Body of pancreas (tissue), 4 donors: ENCODE measurements around the gene WDR27. TPM values are rescaled to one million over a fixed set of nuclear protein-coding genes. Genes with fewer than 3 reads are reported as not detected.

Source experiments
- ATAC-seq: fragments of 150-250 bp; one replicate; pipeline ENCODE4 v1.9.1; 2016
- DNase-seq, 4 donors: peaks; one replicate each; pipeline ENCODE4 v3.0.0-alpha.2; 2019
- H3K27ac ChIP-seq, 4 donors: fragments of 200-600 bp; sonication (generic); 1 replicate in 3 of 4; 2 replicates in 1 of 4; pipeline versions ENCODE4 v1.5.1 to v1.6.1; 2016 to 2019; ENCODE audit warnings: mild to moderate bottlenecking in 1 of 4, mixed read lengths in 1 of 4, moderate library complexity in 1 of 4
- H3K27me3 ChIP-seq, 2 donors: fragments of 200-600 bp; sonication (generic); one replicate each; pipeline ENCODE4 v1.6.0; 2016; ENCODE audit warnings: mild to moderate bottlenecking in 1 of 2
- H3K36me3 ChIP-seq, 2 donors: fragments of 200-600 bp; sonication (generic); replicated peaks in 1 of 2; 2 replicates each; pipeline ENCODE4 v1.5.1; 2016; ENCODE audit warnings: low read depth in 2 of 2; ENCODE audit not compliant: insufficient read depth in 1 of 2
- H3K4me1 ChIP-seq: fragments of 200-600 bp; sonication (generic); one replicate; pipeline ENCODE4 v1.6.0; 2016
- H3K4me3 ChIP-seq, 2 donors: fragments of 200-600 bp; sonication (generic); 1 replicate in 1 of 2; 2 replicates in 1 of 2; pipeline ENCODE4 v1.5.1; 2016 to 2019
- H3K9me3 ChIP-seq, 3 donors: fragments of 200-600 bp; sonication (generic); 1 replicate in 2 of 3; 2 replicates in 1 of 3; pipeline ENCODE4 v1.5.1; 2016
- CTCF ChIP-seq, 7 experiments: fragments of 450-650 bp in 4 of 7; fragments of 200-600 bp in 3 of 7; sonication (generic) in 3 of 7; IDR thresholded peaks; one replicate each; pipeline ENCODE4 v1.5.1; 2016 to 2019; ENCODE audit warnings: antibody characterized with exemption in 7 of 7
- POLR2A ChIP-seq, 3 donors: fragments of 450-650 bp; IDR thresholded peaks; one replicate each; pipeline ENCODE4 v1.6.1; 2016; ENCODE audit warnings: antibody characterized with exemption in 3 of 3, mild to moderate bottlenecking in 2 of 3
- WGBS, 2 donors: methylation state at CpG; one replicate each; pipeline ENCODE4 v1.1.5; 2017; 5-methylcytosine and 5-hydroxymethylcytosine counted together
- intact Hi-C: fragments of 100-400 bp; cut with DNase I; formaldehyde crosslinking; loops from one replicate; pipeline ENCODE4 v1.15.1; 2023
- total RNA-seq, 2 donors: library from RNA; depleted of rRNA; stranded (reverse); fragments of >200 nt; gene quantifications; one replicate each; pipeline ENCODE4 v1.1.0, GENCODE V29; 2016

The WDR27 gene
- total RNA-seq, 2 donors from 2014 or later, result 38.2 to 38.7 TPM

- no peak for ATAC-seq
- Histone ChIP-seq H3K27ac (no peak overlapping the region), H3K4me1 (no peaks in the 10 kb centered on the region), H3K9me3 (no peaks in the 10 kb centered on the region), H3K27me3 (no peaks in the 10 kb centered on the region), H3K4me3 (no peak overlapping the region), H3K36me3 (no peaks in the 10 kb centered on the region)
- TF ChIP-seq CTCF (IDR thresholded peaks at IDR 0.05) (no peak), POLR2A (IDR thresholded peaks at IDR 0.05) (no peak)
- intact Hi-C loops, result no loop called here
- 90 to 93% methylated on average over 7 of the region's 7 CpGs for WGBS, 2 donors
- no peak for DNase-seq
Measured at GRCh38 chr6:169623343-169623742, 78.5 kb downstream of the WDR27 start.

GRCh38 chr6:169622618-169623017 is 79.2 kb downstream of the WDR27 start:
- Histone ChIP-seq H3K27me3 (no peaks in the 10 kb centered on the region), H3K36me3 (no peaks in the 10 kb centered on the region), H3K9me3 (no peaks in the 10 kb centered on the region), H3K27ac (no peak overlapping the region), H3K4me1 (no peaks in the 10 kb centered on the region), H3K4me3 (no peak overlapping the region)
- DNase-seq, result no peak
- WGBS, 2 donors, result 56 to 59% methylated on average over 6 of the region's 6 CpGs
- no peak for ATAC-seq
- TF ChIP-seq CTCF (IDR thresholded peaks at IDR 0.05) (no peak), POLR2A (IDR thresholded peaks at IDR 0.05) (no peak)
- intact Hi-C loops, result no loop called here

GRCh38 chr6:169621311-169621710 is 80.5 kb downstream of the WDR27 start:
- Histone ChIP-seq H3K36me3 (no peaks in the 10 kb centered on the region), H3K9me3 (no peaks in the 10 kb centered on the region), H3K27me3 (no peaks in the 10 kb centered on the region), H3K4me1 (no peaks in the 10 kb centered on the region), H3K27ac (no peak overlapping the region), H3K4me3 (no peak overlapping the region)
- TF ChIP-seq CTCF (IDR thresholded peaks at IDR 0.05) (no peak), POLR2A (IDR thresholded peaks at IDR 0.05) (no peak)
- DNase-seq (no peak), ATAC-seq (no peak)
- intact Hi-C loops, result no loop called here
- 82 to 84% methylated on average over 13 of the region's 13 CpGs for WGBS, 2 donors

GRCh38 chr6:169620171-169621130 is 81.4 kb downstream of the WDR27 start:
- no peaks in the 10 kb centered on the region for H3K9me3 ChIP-seq
- H3K36me3 ChIP-seq, result no peaks in the 10 kb centered on the region
- no peaks in the 10 kb centered on the region for H3K4me1 ChIP-seq
- DNase-seq (no peak), ATAC-seq (no peak)
- intact Hi-C loops, result no loop called here
- H3K27me3 ChIP-seq, result no peaks in the 10 kb centered on the region
- no peak overlapping the region for H3K27ac ChIP-seq
- TF ChIP-seq POLR2A (IDR thresholded peaks at IDR 0.05) (no peak), CTCF (IDR thresholded peaks at IDR 0.05) (no peak)
- WGBS, 2 donors, result 84 to 88% methylated on average over 10 of the region's 10 CpGs
- H3K4me3 ChIP-seq, result no peak overlapping the region

GRCh38 chr6:169619650-169620049 is 82.2 kb downstream of the WDR27 start:
- 81 to 88% methylated on average over 1 of the region's 1 CpG for WGBS, 2 donors
- no peaks in the 10 kb centered on the region for H3K27me3 ChIP-seq
- no peak overlapping the region for H3K4me3 ChIP-seq
- H3K36me3 ChIP-seq, result no peaks in the 10 kb centered on the region
- no peak for DNase-seq
- intact Hi-C loops, result no loop called here
- no peak for TF ChIP-seq CTCF (IDR thresholded peaks at IDR 0.05)
- no peak for TF ChIP-seq POLR2A (IDR thresholded peaks at IDR 0.05)
- no peaks in the 10 kb centered on the region for H3K4me1 ChIP-seq
- H3K9me3 ChIP-seq, result no peaks in the 10 kb centered on the region
- no peak for ATAC-seq
- no peak overlapping the region for H3K27ac ChIP-seq
